Transverse colon (tissue), 4 donors: Measurements from ENCODE around the gene EHMT2.

Experiments used
- CTCF ChIP-seq, 5 experiments: fragments of 200-600 bp in 3 of 5; fragments of 450-650 bp in 2 of 5; sonication (generic) in 3 of 5; IDR thresholded peaks; 1 replicate in 2 of 5; 2 replicates in 3 of 5; pipeline ENCODE4 v1.5.1; 2016 to 2017; ENCODE audit warnings: antibody characterized with exemption in 5 of 5, inconsistent platforms in 3 of 5, mild to moderate bottlenecking in 2 of 5, moderate library complexity in 1 of 5
- EP300 ChIP-seq: sonication (generic); formaldehyde crosslinking; IDR thresholded peaks from one replicate; pipeline ENCODE4 v1.6.1; 2017; ENCODE audit warnings: antibody characterized with exemption, low read depth
- POLR2A ChIP-seq: fragments of 450-650 bp; IDR thresholded peaks from one replicate; pipeline ENCODE4 v1.6.1; 2016; ENCODE audit warnings: antibody characterized with exemption, mild to moderate bottlenecking, moderate library complexity
- POLR2AphosphoS5 ChIP-seq, 3 donors: sonication (generic); formaldehyde crosslinking; IDR thresholded peaks; one replicate each; pipeline ENCODE4 v1.6.1; 2016; ENCODE audit warnings: antibody characterized with exemption in 3 of 3

GRCh38 chr6:31928672-31928939, 31.1 kb upstream of the EHMT2 start:
- TF ChIP-seq CTCF (IDR thresholded peaks at IDR 0.05) (no peak), POLR2A (no peak), POLR2AphosphoS5 (IDR thresholded peaks at IDR 0.05) (no peak), EP300 (no peak)
